AG09319 (cell line): ENCODE measurements around the gene PDXDC1.
"Not testable (repeated sequence)": the region's sequence is repeated elsewhere in the genome, so short reads cannot be mapped to it uniquely, and the experiment has no call there.

Experiments
- DNase-seq: peaks from one replicate; pipeline ENCODE4 v3.0.0-alpha.2; 2010; ENCODE audit warnings: low read depth; ENCODE audit errors: extremely low read depth
- CTCF ChIP-seq: IDR thresholded peaks from 2 replicates; pipeline ENCODE4 v1.5.1; 2011; ENCODE audit warnings: low read depth, mild to moderate bottlenecking, inconsistent platforms, low read length, moderate library complexity

PDXDC1 gene

GRCh38 chr16:15071916-15072769 lies 97.3 kb downstream of the PDXDC1 start:
- TF ChIP-seq CTCF, result peak; percentile 29
- DNase-seq, result not testable (repeated sequence)

DNA sequence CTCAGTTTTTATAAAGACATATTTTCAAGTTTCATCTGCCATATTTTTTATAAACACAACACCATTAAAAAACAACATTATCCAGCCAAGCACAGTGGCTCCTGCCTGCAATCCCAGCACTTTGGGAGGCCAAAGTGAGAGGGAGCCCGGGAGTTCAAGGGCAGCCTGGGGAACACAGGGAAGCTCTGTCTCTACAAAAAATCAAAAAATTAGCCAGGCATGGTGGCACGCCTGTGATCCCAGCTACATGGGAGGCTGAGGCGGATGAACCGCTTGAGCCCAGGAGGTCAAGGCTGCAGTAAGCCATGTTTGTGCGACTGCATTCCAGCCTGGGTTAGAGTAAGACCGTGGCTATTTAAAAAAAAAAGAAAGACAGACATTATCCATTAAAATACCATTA lies 98.3 kb downstream of the PDXDC1 start:
- TF ChIP-seq CTCF, result no peak
- DNase-seq, result no peak

DNA sequence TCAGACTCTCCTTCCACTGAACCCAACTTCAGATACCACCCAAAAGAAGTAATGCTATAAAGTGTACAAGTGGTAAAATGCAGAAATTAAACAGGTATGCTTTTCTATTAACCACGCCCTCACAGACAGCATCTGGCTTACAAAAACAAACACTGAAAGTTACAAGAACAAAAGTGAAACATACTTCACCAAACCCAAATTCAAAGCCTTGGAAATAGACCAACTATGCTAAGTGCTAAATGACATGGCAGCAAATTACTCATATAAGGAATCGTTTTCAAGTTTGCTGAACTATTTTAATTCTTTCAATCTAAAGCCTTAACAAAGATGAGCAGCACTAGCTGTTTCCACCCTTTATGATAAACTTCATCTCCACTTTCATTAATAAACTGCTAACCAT lies 101.3 kb downstream of the PDXDC1 start:
- not testable (repeated sequence) for DNase-seq

DNA sequence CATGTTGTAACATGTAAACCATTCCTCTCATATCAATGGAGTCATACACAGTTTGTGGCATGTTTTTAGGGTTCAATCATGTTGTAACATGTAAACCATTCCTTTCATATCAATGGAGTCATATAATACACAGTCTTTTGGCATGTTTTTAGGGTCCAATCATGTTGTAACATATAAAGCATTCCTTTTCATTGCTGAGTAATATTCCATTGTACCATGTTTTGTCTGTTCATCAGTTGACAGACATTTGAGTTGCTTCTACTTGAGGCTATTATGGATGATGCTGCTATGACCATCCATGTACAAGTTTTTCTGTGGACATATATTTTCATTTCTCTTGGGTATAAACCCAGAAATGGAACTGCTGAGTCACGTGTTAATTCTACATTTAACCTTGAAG lies 106.1 kb downstream of the PDXDC1 start:
- not testable (repeated sequence) for DNase-seq

DNA sequence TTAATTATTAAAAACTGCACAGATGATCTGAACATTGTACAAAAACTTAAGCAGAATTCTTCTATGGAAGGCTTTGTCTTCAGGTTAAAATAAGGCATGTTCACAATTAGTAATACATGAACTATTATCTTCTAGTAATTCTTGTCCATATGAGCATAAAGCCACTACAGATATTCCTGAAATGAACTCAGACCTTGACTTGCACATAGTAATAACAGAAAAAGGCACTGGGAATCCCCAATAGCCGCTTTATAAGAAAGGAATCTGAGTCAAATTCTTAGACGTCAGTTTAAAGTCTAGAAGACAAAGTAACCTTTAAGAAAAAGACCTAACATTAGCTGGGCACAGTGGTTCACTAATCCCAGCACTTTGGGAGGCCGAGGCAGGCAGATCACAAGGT lies 108.0 kb downstream of the PDXDC1 start:
- not testable (repeated sequence) for DNase-seq

DNA sequence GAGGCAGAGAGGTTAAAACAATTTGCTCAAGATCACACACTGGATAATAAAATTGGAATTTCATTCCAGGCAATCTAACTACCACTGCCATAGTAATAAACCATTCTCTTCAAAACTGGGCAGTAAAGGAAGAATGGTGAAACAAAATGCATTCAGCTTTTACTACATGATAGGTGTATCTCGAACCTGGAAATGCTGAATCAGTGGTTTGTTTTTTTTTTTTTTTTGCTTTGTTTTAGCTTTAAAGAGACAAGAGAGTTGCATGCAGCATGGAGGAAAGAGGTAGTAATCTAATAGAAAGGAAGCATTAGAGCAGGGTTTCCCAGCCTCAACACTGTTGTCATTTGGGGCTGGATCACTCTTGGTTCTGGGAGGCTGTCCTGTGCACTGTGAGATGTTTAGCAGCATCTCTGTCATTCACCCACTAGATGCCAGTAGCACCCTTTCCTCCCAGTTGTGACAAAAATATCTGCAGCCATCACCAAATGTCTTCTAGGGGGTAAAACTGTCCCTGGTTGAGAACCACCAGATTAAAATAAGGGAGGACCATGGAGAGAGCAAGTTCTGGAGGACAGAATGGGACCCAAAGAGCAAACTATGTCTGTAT lies 115.9 kb downstream of the PDXDC1 start:
- not testable (repeated sequence) for DNase-seq

DNA sequence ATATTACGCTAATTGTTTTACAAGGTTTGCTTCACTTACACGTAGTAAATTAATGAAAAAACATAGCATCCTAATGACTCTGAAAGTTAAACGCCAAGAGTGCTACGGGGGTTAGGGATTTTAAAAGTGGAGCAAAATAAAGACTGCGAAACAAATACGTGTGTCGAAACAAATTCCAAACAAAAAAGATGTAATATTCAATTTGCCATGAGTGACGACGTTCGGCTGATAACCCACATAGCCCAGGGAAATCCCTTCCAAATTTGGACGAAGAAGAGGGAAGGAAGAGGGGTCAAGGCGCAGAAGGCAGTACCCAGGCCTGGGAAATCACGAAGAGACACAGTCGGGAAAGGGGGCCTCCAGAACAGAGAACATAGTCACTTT lies 118.7 kb downstream of the PDXDC1 start:
- DNase-seq, result not testable (repeated sequence)

- DNase-seq, result peak; percentile 78
These were observed 119.4 kb downstream of the PDXDC1 start, which contains the start of gene RRN3 for GRCh38 chr16:15093955-15094827. RRN3 (minus strand) TSS chr16:15094272; CDS start chr16:15094233, 39 bp downstream.

DNA sequence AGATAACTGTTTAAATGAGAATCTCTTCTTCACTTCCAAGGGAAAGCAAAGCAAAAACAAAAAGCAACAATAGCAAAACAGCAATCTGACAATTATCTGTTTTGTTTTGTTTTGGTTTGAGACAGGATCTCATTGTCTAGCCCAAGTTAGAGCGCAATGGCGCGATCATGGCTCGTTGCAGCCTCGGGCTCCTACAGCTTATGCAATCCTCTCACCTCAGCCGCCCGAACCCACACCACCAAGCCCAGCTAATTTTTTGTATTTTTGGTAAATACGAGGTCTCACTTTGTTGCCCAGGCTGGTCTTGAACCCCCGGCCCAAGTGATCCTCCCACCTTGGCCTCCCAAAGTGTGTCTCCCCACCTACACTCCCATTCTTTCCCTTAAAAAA lies 121.8 kb downstream of the PDXDC1 start:
- DNase-seq, result not testable (repeated sequence)

DNA sequence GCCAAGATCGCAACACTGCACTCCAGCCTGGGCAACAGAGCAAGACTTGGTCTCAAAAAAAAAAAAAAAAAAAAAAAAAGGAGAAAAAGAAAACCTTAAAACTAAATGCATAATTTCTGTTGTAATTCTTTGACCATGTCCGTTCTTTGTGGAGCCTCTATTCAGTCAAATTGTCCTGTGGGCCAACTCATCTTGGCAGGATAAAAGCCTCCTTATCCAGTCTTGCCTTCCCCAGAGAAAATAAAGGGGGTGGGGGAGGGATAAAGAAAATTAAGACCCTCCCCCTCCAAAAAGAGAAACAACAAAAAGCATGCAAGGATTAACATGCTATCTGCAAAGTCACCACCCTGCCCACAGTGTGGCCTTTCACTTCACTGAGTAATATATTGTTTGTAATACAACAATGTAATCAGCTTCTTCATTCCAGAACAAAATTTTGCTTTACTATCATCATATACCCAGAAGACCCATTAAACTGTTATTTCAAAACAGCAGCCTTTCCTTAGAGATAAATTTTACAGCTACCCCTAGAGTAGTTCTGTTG lies 124.6 kb downstream of the PDXDC1 start:
- DNase-seq, result not testable (repeated sequence)

DNA sequence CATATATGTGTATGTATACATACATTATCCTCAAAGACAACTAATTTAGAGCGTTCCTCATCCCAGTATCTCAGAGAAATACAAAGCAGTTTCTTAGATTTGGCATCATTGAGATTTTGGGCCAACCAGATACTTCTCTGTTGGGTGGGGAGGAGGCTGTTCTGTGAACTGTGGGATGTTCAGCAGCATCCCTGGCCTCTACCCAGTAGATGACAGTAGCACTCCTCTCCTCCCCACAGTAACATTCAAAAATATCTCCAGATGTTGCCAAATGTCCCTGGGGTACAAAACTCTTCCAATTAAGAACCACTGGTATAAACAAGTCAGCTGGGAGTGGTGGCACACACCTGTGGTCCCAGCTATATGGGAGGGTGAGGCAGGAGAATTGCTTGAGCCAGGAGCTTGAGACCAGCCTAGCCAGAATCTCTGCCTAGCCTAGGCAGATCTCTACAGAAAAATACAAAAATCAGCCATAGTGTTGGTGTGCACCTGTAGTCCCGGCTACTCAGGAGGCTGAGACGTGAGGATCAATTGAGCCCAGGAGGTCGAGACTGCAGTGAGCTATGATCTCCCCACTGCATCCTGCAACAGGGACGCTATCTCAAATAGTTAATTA lies 125.7 kb downstream of the PDXDC1 start:
- not testable (repeated sequence) for DNase-seq

DNA sequence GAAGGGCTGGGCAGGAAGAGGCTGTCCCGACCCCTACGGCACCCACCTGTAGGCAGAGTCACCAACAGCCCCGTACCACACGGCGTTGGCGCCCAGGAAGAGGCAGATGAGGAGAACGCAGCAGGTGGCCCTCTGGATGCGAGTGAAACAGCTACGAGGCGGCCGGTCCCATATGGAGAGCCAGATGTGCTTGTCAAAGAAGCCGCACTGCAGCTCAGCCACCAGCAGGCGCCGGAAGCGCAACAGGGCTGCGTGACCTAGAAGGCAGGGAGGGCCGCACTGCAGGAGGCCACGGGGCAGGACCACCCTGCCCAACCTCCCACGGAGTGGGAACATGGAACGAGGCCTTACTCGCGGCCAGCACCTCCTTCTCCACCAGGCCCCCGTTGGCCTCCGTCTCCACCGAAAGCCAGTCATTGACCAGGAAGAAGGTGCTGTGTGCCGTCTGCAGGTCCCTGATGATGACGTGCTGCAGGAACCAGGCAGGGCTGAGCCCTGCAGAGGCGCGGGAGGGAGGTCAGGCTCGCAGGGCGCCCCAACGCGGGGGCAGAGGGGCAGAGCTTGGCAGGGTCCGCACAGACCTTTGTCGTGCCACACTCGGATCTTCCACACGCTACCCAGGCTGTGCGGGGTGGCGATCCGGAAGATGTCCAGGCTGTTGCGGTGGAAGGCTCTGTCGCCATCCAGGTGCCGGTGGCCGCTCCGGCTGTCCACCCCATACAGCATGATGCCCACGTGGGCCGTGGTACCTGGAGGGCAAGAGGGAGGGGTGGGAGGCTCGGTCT lies 153.0 kb downstream of the PDXDC1 start:
- DNase-seq, result not testable (repeated sequence)

GRCh38 chr16:15130256-15130932 lies 155.6 kb downstream of the PDXDC1 start:
- DNase-seq, result not testable (repeated sequence)

DNA sequence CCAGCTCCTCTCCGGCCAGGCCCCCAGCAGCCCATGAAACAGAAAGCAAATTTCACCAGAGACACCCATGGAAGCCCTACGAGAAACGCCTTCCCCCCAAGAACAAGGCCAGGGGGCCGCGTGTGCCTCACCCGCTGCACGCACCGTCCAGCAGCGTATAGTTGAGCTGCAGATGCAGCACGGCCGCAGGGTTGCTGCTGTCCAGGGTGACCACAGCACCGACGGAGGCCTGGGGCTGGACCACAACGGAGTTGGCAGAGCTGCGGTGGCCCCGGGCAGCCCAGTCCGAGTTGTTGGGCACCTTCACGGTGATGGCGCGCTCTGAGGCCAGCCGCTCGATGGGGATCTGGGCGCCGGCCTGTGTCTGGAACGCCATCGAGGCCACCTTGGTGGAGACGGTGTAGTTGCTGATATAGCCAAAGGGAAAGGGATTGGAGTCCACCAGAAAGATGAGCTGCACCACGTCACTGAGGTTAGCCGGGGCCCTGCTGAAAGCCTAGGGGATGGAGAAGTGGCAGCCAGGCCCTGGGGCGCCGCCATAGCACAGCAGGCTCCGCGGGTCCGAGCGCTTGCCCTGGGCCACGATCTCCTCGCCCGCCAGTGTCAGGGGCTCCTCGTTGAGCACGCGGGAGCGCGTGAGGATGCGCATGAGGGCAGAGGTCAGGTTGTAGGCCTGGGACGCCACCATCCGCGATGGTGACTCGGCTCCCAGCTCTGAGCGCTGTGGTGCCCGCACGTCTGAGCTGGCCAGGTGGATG lies 156.3 kb downstream of the PDXDC1 start:
- DNase-seq, result not testable (repeated sequence)

- not testable (repeated sequence) for DNase-seq
These were observed 158.0 kb downstream of the PDXDC1 start for GRCh38 chr16:15132719-15133428.
